Panc1 (cell line): ENCODE data around the gene COL27A1. TPM values are rescaled to one million over a fixed set of nuclear protein-coding genes. Genes with fewer than 3 reads are reported as not detected.

Experiments used
- ATAC-seq: fragments of 200-7000 bp; cut with Tn5 transposase; 2 replicates; pipeline ENCODE4 v1.9.1; 2020; ENCODE audit warnings: mild to moderate bottlenecking, moderate library complexity
- BruUV-seq: library from RNA; stranded (reverse); fragments of 400-500 nt; replicated peaks from 2 replicates; lab custom pipeline; 2021; lab: Mats Ljungman, UMichigan
- CTCF ChIA-PET: fragments of 300-600 bp; sonication (Branson Sonifier 250); formaldehyde crosslinking; loops from one replicate; lab custom pipeline; 2022; ENCODE audit warnings: antibody characterized with exemption; lab: Charles Lee
- POLR2A ChIA-PET: fragments of 300-600 bp; sonication (Branson Sonifier 250); formaldehyde crosslinking; loops from one replicate; lab custom pipeline; 2022; ENCODE audit warnings: antibody characterized with exemption; lab: Charles Lee
- DNase-seq: peaks from one replicate; pipeline ENCODE4 v3.0.0-alpha.2; 2010; ENCODE audit warnings: low read depth, low spot score
- H3K27ac ChIP-seq: 2 replicates; pipeline ENCODE4 v1.5.1; 2011; ENCODE audit warnings: mild to moderate bottlenecking, low read length, inconsistent platforms
- H3K27me3 ChIP-seq: fragments of 200-500 bp; sonication (Bioruptor generic); 2 replicates; pipeline ENCODE4 v1.6.0; 2014; ENCODE audit warnings: low read length, inconsistent platforms; ENCODE audit not compliant: control insufficient read depth, insufficient read depth
- H3K36me3 ChIP-seq: fragments of 200-500 bp; sonication (Bioruptor generic); 2 replicates; pipeline ENCODE4 v1.5.1; 2014; ENCODE audit warnings: inconsistent platforms, mild to moderate bottlenecking, low read length, moderate library complexity; ENCODE audit not compliant: control insufficient read depth, insufficient read depth
- H3K4me1 ChIP-seq: 2 replicates; pipeline ENCODE4 v1.5.1; 2011; ENCODE audit warnings: inconsistent platforms, mild to moderate bottlenecking, low read length, moderate library complexity; ENCODE audit not compliant: control insufficient read depth, insufficient read depth
- H3K4me3 ChIP-seq, 2 experiments: 2 replicates each; pipeline ENCODE4 v1.5.1; 2011 to 2012; ENCODE audit warnings: low read depth in 2 of 2, low read length in 2 of 2, mild to moderate bottlenecking in 2 of 2, inconsistent platforms in 1 of 2, moderate library complexity in 1 of 2
- H3K9me3 ChIP-seq: fragments of 200-500 bp; sonication (Bioruptor generic); 2 replicates; pipeline ENCODE4 v1.5.1; 2014; ENCODE audit warnings: low read depth, mild to moderate bottlenecking, inconsistent platforms, low read length, moderate library complexity; ENCODE audit not compliant: control insufficient read depth, insufficient read depth
- CTCF ChIP-seq: fragments of 450-650 bp; IDR thresholded peaks from 2 replicates; pipeline ENCODE4 v1.5.1; 2017; ENCODE audit warnings: mild to moderate bottlenecking
- POLR2AphosphoS5 ChIP-seq: IDR thresholded peaks from 2 replicates; pipeline ENCODE4 v1.6.1; 2012; ENCODE audit warnings: mild to moderate bottlenecking, low read depth, low read length, moderate library complexity
- REST ChIP-seq, 2 experiments: IDR thresholded peaks; 2 replicates each; pipeline ENCODE4 v1.6.1; 2011 to 2012; ENCODE audit warnings: low read depth in 2 of 2, control low read depth in 1 of 2, low read length in 1 of 2, mild to moderate bottlenecking in 1 of 2, moderate library complexity in 1 of 2; ENCODE audit not compliant: insufficient read depth in 1 of 2
- SIN3A ChIP-seq: IDR thresholded peaks from 2 replicates; pipeline ENCODE4 v1.6.1; 2012; ENCODE audit warnings: low read depth, mild to moderate bottlenecking, low read length, moderate library complexity, borderline replicate concordance; ENCODE audit not compliant: insufficient read depth
- TCF7L2 ChIP-seq: IDR thresholded peaks from 2 replicates; pipeline ENCODE4 v1.6.1; 2011; ENCODE audit warnings: mild to moderate bottlenecking, low read depth, low read length, inconsistent platforms
- in situ Hi-C: cut with HindIII; loops from 2 replicates; pipeline ENCODE4 v1.10.0; 2016; ENCODE audit warnings: low sequenced_read_pairs, low pct_unique_long_range_greater_than_20kb
- intact Hi-C: fragments of 100-400 bp; cut with micrococcal nuclease; formaldehyde crosslinking; loops from one replicate; pipeline ENCODE4 v1.10.0; 2022; ENCODE audit not compliant: unreplicated experiment
- total RNA-seq: library from RNA; stranded (reverse); gene quantifications from one replicate; pipeline ENCODE4 v1.2.1, GENCODE V29; 2021; ENCODE audit not compliant: unreplicated experiment

The COL27A1 gene
- total RNA-seq, 1 experiment from 2014 or later: 5.1 TPM

GRCh38 chr9:114351932-114352331 is 196.6 kb downstream of the COL27A1 start:
- no peak for TF ChIP-seq REST (IDR thresholded peaks at IDR 0.05; ENCODE audit: insufficient read depth in 1 of 2, low read depth in 2 of 2, low read length in 1 of 2)
- TF ChIP-seq TCF7L2: no peak
- TF ChIP-seq POLR2AphosphoS5: no peak
- no peak for TF ChIP-seq CTCF
- no peak for TF ChIP-seq SIN3A
- intact Hi-C loops: no loop called here
- no TSS peak for BruUV-seq

GRCh38 chr9:114355821-114356220 is 200.5 kb downstream of the COL27A1 start:
- intact Hi-C loops: no loop called here
- no peak overlapping the region for H3K4me3 ChIP-seq
- in situ Hi-C loops: no loop called here
- DNase-seq: no peak
- no peak for ATAC-seq
- no peaks in the 10 kb centered on the region for H3K4me1 ChIP-seq
- ChIA-PET POLR2A (no interaction called here), CTCF (no interaction called here)
- no peaks in the 10 kb centered on the region for H3K27me3 ChIP-seq
- H3K27ac ChIP-seq: no peak overlapping the region
- H3K36me3 ChIP-seq: no peaks in the 10 kb centered on the region
- no peaks in the 10 kb centered on the region for H3K9me3 ChIP-seq
- BruUV-seq: no TSS peak
- TF ChIP-seq CTCF (no peak), POLR2AphosphoS5 (no peak), TCF7L2 (no peak), SIN3A (no peak), REST (IDR thresholded peaks at IDR 0.05; ENCODE audit: insufficient read depth in 1 of 2, low read depth in 2 of 2, low read length in 1 of 2) (no peak)

More at GRCh38 chr9:114351932-114352331, 196.6 kb downstream of the COL27A1 start:
- Histone ChIP-seq H3K4me3 (no peak overlapping the region), H3K36me3 (no peaks in the 10 kb centered on the region), H3K4me1 (no peaks in the 10 kb centered on the region), H3K27me3 (no peaks in the 10 kb centered on the region), H3K9me3 (no peaks in the 10 kb centered on the region), H3K27ac (no peak overlapping the region)
- POLR2A ChIA-PET: no interaction called here
- CTCF ChIA-PET: interaction anchor here (0.6 kb wide), 1 partner anchor 17 kb away, joined by 4 read pairs; no protein-coding TSS in a partner anchor
- DNase-seq (no peak), ATAC-seq (no peak)
- in situ Hi-C loops: no loop called here
